ENCODE results near the gene OR1K1.

The OR1K1 gene

DNA sequence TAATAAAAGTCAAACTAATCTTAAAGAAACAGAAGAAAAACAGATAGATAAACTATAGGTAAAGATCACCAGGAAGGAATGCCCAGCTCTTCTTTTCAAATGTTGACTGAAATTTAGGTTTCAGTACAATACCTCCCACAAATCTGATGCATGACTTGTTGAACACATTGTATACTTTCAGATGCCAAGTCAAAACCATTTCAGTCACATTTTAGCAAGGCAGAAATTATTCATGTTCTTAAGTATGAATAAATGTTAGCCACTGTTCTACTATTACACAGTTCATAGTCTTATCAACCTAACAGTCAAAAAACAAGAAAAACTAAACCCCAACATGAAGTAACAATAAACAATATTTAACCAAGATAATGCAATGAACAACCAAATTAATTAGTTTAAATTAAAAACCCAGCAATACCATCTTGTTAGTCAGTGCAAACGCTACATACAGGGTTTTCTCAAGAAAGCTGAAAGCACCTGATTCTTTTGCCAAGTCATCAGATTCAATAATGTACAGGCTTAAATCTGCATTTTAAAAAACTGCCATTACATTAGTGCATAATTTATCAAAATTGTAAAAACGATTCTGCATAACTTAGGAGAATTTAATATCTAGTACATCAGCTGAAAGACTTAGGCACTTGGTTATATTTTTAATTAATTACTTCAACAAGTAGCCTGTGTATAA is 48.5 kb downstream of the OR1K1 start:
- no peak overlapping the region for H3K27ac ChIP-seq
- DNase-seq (ENCODE audit: low read depth, low spot score): no peak

Data from epithelial cell of prostate (primary cell).